Stimulated activated CD8-positive, alpha-beta memory T cell treated with anti-CD3 and anti-CD28 coated beads, Interleukin-12 subunit alpha, Interleukin-12 subunit beta, amount 100 ng/mL, for 24 hours (primary cell): ENCODE data around the gene GNG12.

Experiments used
- DNase-seq: peaks from one replicate; pipeline ENCODE4 v3.0.0-alpha.2; 2020; ENCODE audit errors: extremely low read depth

GNG12 gene

GRCh38 chr1:67832737-67833601, at the start of gene GNG12:
Gene GNG12 (minus strand): TSS chr1:67833467. CDS start chr1:67707686, 125,781 bp downstream.
- DNase-seq, result no peak

GRCh38 chr1:67882196-67882958, 49.1 kb upstream of the GNG12 start:
- no peak for DNase-seq

GRCh38 chr1:67880056-67880601, 46.9 kb upstream of the GNG12 start:
- DNase-seq, result no peak

GRCh38 chr1:67879485-67879884, 46.2 kb upstream of the GNG12 start:
- no peak for DNase-seq

GRCh38 chr1:67874501-67875111, 41.3 kb upstream of the GNG12 start:
- no peak for DNase-seq

GRCh38 chr1:67869233-67869632, 36.0 kb upstream of the GNG12 start:
- DNase-seq, result no peak

GRCh38 chr1:67863637-67864036, 30.4 kb upstream of the GNG12 start:
- DNase-seq, result no peak

GRCh38 chr1:67862685-67863084, 29.4 kb upstream of the GNG12 start:
- DNase-seq, result no peak

GRCh38 chr1:67861856-67862516, 28.7 kb upstream of the GNG12 start:
- no peak for DNase-seq

- no peak for DNase-seq
Measured at GRCh38 chr1:67860776-67861175, 27.5 kb upstream of the GNG12 start.

- no peak for DNase-seq
Measured at GRCh38 chr1:67856921-67857320, 23.7 kb upstream of the GNG12 start.

GRCh38 chr1:67855961-67856360, 22.7 kb upstream of the GNG12 start:
- DNase-seq, result no peak

GRCh38 chr1:67855444-67855843, 22.2 kb upstream of the GNG12 start:
- no peak for DNase-seq

- no peak for DNase-seq
Measured at GRCh38 chr1:67853704-67854103, 20.4 kb upstream of the GNG12 start.

- no peak for DNase-seq
Measured at GRCh38 chr1:67851800-67852199, 18.5 kb upstream of the GNG12 start.

- no peak for DNase-seq
Measured at GRCh38 chr1:67850611-67851075, 17.4 kb upstream of the GNG12 start.

- no peak for DNase-seq
Measured at GRCh38 chr1:67850151-67850551, 16.9 kb upstream of the GNG12 start.

- DNase-seq, result no peak
Measured at GRCh38 chr1:67847466-67847865, 14.2 kb upstream of the GNG12 start.

- no peak for DNase-seq
Measured at GRCh38 chr1:67846538-67846937, 13.3 kb upstream of the GNG12 start.

GRCh38 chr1:67844988-67845387, 11.7 kb upstream of the GNG12 start:
- no peak for DNase-seq

GRCh38 chr1:67843746-67844145, 10.5 kb upstream of the GNG12 start:
- no peak for DNase-seq

GRCh38 chr1:67843331-67843730, 10.1 kb upstream of the GNG12 start:
- no peak for DNase-seq
